Vagina (tissue), 2 donors: Measurements from ENCODE around the gene NTRK3.

Experiments
- POLR2AphosphoS5 ChIP-seq, 2 donors: sonication (generic); formaldehyde crosslinking; IDR thresholded peaks; one replicate each; pipeline ENCODE4 v1.9.0; 2017; ENCODE audit warnings: antibody characterized with exemption in 2 of 2, mild to moderate bottlenecking in 2 of 2, low read depth in 1 of 2; ENCODE audit not compliant: insufficient read depth in 1 of 2
- TF ChIP-seq, protein P1 (sequence below), 3 experiments: fragments of 450-650 bp in 2 of 3; fragments of 200-600 bp in 1 of 3; sonication (generic) in 1 of 3; IDR thresholded peaks; one replicate each; pipeline ENCODE4 v1.5.1; 2017 to 2019; ENCODE audit warnings: antibody characterized with exemption in 3 of 3, mild to moderate bottlenecking in 2 of 3, moderate library complexity in 2 of 3

DNA sequence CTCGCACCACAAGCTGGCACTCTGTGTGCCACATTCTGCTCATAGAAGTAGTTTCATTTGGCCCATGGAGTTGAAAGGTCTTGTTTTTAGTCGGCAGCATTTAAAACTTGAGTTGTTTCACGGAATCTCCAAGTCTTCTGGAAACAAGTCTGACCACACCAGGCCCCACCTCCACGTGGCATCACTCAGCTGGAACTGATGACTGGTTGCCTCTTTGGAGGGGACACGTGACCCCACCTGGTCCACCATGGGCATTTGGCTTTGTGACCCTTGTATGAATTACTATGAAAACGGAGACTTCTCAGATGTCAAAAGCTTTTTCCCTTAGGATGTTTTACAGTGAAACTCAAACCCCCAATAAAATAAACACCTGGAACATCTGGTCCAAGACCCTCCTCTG, 74.9 kb downstream of the NTRK3 start:
- TF ChIP-seq POLR2AphosphoS5 (IDR thresholded peaks at IDR 0.05; ENCODE audit: insufficient read depth in 1 of 2, low read depth in 1 of 2), result no peak
- TF ChIP-seq, protein P1, sequence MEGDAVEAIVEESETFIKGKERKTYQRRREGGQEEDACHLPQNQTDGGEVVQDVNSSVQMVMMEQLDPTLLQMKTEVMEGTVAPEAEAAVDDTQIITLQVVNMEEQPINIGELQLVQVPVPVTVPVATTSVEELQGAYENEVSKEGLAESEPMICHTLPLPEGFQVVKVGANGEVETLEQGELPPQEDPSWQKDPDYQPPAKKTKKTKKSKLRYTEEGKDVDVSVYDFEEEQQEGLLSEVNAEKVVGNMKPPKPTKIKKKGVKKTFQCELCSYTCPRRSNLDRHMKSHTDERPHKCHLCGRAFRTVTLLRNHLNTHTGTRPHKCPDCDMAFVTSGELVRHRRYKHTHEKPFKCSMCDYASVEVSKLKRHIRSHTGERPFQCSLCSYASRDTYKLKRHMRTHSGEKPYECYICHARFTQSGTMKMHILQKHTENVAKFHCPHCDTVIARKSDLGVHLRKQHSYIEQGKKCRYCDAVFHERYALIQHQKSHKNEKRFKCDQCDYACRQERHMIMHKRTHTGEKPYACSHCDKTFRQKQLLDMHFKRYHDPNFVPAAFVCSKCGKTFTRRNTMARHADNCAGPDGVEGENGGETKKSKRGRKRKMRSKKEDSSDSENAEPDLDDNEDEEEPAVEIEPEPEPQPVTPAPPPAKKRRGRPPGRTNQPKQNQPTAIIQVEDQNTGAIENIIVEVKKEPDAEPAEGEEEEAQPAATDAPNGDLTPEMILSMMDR (IDR thresholded peaks at IDR 0.05), result no peak
